ENCODE data around the gene ECI1.
A peak's percentile ranks its signal among the peaks of the same experiment; 100 is the strongest.
"Not testable (repeated sequence)": the region's sequence is repeated elsewhere in the genome, so short reads cannot be mapped to it uniquely, and the experiment has no call there.

The ECI1 gene

DNA sequence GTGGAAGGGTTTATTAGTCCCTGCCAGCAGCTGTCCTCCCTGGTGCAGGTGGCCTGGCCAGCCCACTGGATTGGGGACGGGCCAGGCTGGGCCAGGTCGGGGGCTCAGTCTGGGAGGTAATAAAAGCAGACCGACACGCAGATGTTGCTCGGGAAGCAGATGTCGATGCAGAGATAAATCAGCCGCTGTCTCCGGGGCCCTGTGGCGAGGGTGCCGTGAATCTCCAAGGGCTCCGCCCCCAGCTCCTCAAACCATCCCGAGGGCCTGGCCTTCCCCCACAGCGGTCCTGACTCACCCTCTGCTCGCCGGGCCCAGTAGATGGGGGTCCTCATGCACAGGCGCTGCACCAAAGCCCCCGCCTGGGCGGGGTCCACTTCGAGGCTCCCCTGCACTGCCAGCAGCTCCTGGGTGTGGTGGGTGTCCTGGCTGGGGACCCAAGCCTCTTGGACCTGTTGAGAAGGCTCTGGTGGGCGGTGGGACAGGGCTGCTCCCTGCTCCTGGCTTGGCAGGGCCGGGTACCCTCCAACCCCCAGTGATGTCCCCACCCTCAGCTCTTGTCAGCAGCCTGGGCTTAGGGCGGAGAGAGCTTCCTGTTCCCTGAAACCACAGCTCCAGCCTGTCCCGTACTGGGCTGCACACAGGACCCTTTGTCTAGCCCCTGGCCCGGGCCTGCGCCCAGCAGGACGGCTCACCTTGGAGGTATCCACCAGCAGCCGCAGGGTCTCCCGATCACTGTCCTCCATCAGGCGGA, 42.0 kb downstream of the ECI1 start:
- peak in 1 of 2 experiments; percentile 37 for DNase-seq

DNA sequence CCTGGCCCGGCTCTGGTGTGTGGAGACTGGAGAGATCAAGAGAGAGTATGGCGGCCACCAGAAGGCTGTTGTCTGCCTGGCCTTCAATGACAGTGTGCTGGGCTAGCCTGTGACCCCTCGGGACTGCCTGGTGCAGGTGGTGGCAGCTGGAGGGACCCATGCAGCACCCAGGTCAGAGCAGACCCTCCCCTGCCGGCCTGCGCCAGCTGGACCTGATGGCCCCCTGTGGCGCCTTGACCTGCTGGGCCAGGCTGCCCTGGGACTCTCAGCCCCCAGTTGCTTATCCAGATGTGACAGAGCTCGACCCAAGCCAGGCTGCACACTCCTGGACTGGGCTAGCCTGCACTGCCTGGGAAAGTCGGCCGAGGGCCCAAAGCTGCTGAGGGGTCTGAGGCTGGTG, 42.6 kb downstream of the ECI1 start:
- DNase-seq = no peak

DNA sequence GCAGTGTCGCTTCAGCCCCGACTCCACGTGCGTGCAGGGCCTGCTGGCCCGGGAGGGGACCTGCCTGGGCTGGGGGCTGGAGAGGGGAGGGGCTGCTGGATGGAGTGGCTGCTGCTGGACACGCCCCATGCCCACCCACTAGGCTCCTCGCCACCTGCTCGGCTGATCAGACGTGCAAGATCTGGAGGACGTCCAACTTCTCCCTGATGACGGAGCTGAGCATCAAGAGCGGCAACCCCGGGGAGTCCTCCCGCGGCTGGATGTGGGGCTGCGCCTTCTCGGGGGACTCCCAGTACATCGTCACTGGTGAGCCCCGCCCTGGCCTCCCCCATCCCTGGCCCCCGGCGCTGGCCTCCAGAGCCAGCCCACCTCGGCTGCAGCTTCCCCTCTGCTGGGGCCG, 43.1 kb downstream of the ECI1 start:
- DNase-seq = no peak

DNA sequence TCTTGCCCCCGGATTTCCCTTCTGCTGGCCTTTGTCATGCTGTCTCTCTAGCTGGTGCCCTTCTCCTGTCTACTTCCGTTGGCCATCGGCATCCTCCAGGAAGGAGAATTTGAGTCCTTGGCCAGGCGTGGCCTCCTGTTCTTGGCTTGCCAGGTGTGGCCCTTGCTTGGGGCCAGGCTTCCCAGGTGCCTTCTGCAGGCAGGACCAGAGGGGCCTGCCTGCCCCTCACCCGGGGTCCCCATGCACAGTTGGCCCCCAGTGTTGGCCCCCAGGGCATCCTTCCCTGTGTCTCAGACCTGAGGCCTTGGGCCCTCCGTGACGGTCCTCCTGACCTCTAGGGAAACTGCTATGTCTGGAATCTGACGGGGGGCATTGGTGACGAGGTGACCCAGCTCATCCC, 43.5 kb downstream of the ECI1 start:
- DNase-seq = no peak

DNA sequence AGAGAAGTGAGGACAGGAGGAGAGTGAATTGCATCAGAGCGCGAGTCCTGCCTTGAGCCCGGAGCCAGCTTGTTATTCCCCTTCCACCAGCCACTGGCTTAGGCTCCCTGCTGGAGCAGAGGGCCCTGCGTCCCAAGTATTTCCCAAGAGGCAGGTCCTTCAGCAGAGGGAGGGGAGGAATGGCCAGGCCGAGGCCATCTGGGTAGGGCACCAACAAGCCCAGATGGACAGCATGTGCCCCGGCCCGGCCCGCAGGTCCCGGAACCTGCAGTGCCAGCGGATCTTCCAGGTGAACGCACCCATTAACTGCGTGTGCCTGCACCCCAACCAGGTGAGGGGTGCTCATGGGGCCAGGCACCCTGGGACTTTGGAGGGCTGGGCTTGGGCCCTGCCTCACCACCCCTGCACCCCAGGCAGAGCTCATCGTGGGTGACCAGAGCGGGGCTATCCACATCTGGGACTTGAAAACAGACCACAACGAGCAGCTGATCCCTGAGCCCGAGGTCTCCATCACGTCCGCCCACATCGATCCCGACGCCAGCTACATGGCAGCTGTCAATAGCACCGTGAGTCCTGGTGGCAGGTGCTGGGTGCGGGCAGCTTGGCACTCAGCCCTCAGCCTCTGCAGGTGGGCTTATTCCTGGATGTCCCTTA, 44.5 kb downstream of the ECI1 start:
- no peak for DNase-seq

DNA sequence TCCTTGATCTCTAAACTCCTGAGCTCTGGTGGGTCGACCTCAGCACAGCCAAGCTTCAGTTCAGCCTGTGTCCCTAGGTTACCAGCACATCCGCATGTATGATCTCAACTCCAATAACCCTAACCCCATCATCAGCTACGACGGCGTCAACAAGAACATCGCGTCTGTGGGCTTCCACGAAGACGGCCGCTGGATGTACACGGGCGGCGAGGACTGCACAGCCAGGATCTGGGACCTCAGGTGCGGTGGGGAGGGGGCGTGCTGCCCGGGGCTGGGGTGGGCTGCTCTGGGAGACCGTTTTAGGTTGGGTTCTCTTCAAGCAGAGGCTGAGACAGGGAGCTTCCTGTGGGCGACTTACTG, 45.0 kb downstream of the ECI1 start:
- DNase-seq = no peak

DNA sequence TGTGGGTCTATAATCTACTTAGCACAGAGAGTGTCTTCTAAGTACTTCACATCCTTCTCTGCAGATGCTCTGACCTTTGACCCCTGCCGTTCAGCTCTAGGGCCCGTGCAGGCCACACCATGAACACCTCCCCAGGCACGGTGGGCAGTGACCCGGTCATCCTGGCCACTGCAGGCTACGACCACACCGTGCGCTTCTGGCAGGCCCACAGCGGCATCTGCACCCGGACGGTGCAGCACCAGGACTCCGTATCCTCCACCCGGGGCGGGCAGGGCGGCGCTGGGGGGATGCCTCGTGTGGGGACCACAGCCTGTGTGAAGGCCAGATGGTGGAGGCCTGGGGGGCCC, 45.4 kb downstream of the ECI1 start:
- no peak for DNase-seq

DNA sequence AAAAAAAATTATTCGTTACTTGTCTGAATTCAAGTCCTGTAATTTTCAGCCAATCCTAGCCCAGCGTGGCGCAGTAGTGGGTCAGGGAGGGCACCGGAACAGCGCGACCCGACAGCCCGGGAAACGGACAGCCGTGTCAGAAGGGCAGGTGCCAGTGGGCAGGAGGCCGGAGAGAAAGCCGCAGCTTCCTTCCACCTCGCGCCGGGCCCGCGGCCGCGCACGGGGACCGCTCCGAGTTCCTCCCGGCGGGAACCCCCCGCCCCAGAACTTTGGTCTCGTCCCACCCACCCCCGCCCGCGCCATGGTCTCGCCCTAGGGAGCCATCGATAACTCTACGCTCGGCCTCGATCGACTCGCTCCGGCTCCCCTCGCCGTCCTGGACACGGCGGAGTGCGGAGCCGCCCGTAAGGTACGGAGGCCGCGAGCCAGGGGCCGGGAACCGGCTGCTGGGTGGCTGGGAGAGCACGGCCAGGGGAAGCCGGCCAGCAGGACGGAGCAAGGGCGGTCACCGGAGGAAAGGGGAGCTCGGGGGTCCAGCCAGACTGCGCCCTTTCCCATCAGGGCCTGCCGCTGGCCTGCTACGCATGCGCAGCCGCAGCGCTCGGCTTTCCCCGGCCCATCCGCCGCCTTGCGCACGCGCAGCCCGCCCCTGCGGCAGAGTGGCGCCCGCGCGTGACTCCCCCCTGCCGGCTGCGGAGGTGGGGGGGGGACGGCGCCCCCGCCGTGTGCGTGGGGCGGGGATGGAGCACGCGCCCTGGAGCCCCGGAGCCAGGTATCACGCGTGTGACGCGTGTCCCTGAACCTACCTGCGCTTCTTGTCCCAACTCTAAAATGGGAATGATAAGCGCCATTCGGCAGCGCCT, 46.1 kb downstream of the ECI1 start, which contains the start of gene MLST8:
Gene MLST8 (plus strand): TSS at position 351 of the 863 bp plus-strand sequence. CDS start 632 bp downstream, outside the sequence.
- peak; percentile 77 to 85 for DNase-seq

DNA sequence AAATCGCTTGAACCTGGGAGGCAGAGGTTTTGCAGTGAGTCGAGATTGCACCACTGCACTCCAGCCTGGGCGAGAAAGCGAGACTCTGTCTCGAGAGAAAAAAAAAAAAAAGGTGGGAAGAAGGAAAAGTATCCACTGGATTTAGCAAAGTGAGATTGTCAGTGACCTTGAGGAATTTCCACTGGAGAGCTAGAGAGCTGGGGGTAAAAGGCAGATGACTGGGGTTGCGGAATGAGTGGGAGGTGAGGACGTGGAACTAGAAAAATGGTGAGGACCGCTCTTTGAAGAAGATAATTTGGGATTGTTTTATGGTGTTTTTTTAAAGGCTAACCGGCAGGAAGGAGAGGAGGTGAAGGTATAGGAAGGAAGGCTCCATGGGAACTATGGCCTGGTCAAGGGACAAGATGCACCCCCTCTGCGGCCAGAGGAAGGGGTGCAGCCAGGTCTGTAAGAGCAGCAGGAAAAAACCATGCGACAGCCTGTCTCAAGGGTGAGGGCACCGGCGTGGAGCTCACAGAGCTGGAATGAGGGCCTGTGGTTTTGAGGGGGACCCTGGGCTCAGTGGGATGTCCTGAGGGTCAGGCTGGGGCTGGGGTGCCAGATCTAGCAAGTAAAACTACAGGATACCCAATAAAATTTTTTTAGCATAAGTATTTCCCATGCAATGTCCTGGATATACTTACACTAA, 46.8 kb downstream of the ECI1 start:
- no peak for DNase-seq

DNA sequence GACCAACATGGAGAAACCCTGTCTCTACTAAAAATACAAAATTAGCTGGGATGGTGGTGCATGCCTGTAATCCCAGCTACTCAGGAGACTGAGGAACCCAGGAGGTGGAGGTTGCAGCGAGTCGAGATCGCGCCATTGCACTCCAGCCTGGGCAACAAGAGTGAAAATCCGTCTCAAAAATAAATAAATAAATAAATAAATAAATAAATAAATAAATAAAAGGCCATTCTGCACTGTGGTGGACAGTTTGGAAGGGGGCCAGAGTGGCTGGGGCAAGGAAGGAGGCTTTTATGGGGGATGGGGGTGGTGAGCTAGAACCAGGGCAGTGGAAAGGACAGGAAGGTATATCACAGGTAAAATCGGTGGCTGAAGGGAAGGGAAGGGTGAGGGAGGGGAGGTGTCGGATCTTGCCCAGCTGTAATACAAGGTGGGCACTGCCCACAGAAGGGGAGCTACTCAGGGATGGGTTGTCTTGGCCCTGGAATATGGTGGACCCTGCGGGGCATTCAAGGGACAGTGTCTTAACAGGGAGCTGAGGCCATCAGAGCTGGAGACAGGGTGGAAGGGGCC, 48.2 kb downstream of the ECI1 start:
- DNase-seq = not testable (repeated sequence)

DNA sequence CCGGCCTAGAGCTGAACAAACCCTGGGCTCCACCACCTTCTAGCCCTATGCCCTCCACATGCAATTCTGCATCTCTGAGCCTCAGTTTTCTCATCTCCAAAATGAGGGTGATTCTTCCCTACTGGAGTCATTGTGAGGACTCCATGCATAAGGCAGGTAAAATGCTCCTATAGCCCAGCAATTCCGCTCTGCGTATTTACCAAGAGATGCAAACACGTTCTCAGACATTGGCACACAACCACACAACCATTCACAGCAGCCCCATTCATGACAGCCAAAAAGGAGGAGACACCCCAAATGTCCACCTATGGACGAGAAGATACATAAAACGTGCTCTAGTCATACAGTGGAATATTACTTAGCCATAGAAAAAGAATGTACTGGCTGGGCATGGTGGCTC, 51.1 kb downstream of the ECI1 start:
- DNase-seq = no peak

DNA sequence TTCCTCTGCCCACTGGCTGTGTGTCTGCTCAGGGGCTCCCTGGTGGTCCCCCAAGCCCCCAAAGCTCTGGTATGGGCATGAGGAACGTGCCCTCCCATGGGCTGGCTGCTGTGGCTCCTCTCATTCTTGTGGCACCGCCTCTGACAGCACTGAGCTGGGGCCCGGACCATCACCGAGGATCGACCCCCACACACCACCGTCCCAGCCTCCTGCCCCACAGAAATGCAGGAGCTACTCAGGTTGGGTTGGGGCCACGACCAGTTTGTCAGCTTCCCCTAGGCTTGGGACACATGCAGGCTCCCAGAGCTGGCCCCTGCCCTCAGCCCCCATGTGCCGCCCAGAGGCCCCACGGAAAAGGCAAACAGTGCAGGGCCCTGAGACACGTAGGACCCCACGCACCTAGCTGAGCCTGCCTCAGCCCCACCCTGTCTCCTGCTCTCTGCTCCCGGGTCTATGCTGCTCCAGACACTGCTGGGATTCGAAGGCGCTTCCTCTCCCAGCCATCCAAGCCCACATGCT, 51.7 kb downstream of the ECI1 start:
- DNase-seq = no peak

DNA sequence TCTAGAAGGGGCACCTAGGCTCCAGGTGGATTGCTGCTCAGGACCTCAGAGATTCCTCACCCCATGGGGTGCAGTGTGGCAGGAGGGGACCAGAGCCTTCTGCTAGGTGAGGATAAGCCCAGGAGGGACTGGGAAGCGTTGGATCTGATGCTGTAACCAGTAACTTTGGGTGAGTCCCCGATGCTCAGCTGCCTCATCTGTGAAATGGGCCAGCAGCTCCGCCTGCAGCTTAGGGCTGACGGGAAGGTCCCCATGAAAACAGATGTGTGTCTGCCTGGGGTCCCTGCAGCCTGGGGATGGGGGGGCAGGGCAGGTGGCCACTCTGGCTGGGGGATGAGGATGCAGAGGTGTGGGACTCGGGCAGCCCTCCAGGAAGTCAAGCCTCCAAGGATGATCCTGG, 52.3 kb downstream of the ECI1 start:
- no peak for DNase-seq

DNA sequence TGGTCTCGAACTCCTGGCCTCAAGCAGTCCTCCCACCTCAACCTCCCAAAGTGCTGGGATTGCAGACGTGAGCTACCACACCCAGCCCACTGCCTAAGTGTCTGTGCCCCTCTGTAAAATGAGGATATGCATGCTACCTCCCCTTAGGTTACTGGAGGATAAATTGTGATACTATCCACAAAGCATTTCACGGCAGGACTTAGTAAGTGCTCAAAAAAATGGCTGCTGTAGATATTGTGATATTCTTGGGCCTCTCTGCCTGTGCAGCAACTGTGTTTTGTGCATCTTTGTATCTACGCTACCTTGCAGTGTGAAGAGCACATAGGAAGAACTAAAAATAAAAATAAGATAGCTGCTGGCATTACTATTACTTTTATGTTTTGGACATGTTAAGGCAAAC, 53.1 kb downstream of the ECI1 start:
- DNase-seq = no peak

DNA sequence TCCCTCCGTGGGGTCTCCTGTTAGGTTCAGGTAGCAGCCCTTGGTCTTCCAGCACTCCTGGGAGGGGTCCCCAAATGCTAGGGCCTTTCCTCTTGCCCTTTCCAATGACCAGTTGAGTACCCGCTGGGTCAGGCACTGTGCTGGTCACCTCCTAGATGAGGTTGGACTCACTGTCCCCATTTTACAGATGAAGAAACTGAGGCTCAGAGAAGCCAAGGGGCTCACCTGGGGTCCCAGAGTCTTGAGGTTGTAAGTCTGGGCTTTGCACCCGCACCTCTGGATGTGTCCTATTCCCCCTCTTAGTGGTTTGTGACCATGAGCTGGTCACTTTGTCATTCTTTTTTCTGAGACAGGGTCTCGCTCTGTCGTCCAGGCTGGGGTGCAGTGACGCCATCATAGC, 53.6 kb downstream of the ECI1 start:
- DNase-seq = no peak

DNA sequence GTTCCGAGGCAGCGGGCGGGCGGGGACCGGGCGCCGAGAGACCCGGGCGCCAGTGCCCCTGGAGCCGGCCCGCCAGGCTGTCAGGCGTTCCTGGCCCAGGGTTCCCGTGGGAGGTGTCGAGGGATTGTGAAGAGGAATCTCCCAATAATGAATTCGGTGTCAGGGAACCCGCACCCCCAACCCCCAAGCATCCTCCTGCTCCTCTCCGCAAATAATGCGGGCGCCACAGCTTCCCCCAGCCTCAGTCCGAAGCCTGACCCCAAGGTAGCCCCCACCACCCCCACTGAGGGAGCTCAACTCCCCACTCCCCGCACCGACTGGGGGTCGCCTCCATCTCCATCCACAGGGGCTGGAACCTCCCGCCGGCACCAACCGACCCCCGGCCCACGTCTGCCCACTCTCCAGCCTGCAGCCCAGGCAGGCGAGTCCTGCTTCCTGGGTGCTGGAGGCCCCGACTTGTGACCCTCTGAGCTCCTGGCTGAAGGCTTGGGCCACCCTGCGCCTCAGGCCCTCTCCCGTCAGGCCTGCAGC, 54.3 kb downstream of the ECI1 start:
- no peak for DNase-seq

DNA sequence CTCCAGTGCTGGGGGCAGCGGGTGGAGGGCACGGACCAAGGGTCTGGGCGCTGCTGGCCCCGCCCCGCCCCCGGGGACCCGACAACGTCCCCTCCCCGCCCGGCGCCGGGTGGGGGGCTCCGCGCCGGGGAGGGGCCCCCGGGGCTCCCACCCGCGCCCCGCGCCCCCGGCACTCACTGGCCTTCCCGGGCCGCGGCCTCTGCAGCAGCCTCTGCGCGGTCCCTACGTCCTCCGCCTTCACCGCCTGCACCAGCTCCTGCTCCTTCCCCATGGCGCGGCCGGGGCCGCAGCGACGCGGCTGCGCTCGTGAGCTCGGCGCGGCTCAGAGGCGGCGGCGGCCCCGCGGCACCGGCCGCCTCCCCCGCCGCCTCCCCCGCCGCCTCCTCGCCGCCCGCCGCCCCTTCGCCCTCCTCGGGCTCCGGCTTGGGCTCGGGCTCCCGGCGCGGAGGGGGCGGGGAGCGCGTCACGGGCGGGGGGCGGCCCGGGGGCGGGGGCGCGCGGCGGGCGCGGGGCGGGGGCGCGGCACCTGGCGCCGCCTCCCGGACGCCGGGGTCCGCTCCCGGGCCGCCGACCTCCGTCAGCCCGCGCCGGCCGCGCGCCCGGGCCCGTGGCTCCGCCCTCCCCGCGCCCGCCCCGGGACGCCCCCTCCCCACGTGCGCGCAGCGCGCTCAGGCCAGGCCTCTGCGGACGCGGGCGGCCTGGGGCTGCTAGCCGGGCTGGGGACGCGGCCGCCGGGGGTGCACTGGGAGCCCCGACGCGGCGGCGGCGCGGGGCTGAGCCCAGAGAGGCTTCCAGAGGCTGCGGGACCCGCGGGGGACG, 55.0 kb downstream of the ECI1 start, which contains the start of gene CASKIN1:
Gene CASKIN1 (minus strand): TSS at position 444 of the 819 bp plus-strand sequence. CDS start 173 bp downstream, at position 271.
- no peak for DNase-seq

DNA sequence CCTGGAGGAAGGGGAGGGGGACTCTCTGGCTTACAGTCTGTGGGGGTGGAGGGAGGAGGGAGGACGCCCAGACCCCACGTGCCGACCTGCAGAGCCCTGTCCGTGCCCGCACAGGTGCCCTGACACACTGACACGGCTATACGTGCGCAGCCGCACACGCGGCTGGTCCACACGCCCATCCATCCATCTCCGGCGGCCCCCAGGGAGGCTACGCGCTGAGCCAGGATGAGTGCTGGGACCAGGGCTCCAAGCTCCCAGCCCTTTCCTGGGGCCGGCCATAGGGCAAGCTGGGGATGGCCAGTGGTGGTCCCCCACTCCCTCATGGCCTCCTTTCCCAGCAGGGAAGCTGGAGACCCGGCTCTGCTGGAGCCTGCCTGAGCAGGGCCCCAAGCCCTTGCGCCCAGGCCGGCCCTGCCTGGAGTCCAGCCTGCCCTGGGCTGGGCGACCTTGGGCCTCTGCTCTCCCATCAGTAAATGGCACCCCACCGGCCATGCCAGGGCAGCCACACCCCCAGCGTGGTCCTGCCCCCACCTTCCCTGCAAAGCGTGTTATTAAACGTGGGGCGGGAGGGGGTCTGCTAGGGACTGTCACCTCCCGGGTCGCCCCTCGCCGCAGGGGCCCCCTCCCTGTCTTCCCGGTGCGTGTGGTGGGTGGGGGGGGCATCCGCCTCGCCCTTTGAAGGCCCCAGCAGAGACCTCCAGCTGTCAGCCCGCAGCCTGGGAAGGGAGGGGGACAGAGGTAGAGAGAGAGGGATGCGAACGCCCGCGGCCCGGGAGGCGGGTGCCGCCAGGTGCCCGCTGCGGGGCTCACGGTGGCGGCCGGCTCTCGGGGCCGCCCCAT, 55.8 kb downstream of the ECI1 start:
- DNase-seq = peak; percentile 20 to 56

DNA sequence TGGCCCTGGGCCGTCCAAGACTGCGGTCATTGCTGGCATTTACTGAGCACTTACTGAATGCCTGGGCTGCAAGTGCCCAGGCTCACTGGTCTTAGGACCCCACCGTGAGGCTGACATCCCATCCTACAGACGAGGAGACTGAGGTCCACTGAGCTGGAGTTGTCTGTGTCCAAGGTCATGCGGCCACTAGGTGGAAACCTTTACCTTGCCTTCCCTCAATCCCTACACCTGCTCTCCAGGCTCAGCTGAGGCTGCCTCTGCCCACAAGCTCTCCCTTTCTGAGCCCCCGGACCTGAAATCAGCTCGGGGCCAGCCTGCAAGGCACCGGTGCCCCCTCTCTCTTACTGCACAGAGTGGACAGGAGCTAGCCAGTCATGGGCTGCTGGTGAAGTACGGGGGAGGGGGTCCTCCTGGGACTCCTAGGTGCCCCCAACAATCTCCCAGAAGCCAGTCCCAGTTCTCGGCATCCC, 56.5 kb downstream of the ECI1 start:
- peak; percentile 48 to 70 for DNase-seq

All from NCI-H524 (cell line).